H9 (cell line): ENCODE results near the gene FBLN1. TPM values are rescaled to one million over a fixed set of nuclear protein-coding genes. Genes with fewer than 3 reads are reported as not detected.
A peak's percentile ranks its signal among the peaks of the same experiment; 100 is the strongest.

ENCODE experiments used
- DNase-seq: peaks from one replicate; pipeline ENCODE4 v3.0.0-alpha.2; 2017
- H2AFZ ChIP-seq: one replicate; pipeline ENCODE4 v1.6.1; 2013; ENCODE audit warnings: mild to moderate bottlenecking, low read length, control low read depth, moderate library complexity
- H2AK5ac ChIP-seq: 2 replicates; pipeline ENCODE4 v1.6.1; 2013; ENCODE audit warnings: low read length, control low read depth, mixed read lengths; ENCODE audit not compliant: insufficient read length
- H2BK120ac ChIP-seq: one replicate; pipeline ENCODE4 v1.6.1; 2013; ENCODE audit warnings: low read depth, mild to moderate bottlenecking, low read length, control low read depth, inconsistent platforms; ENCODE audit not compliant: poor library complexity, severe bottlenecking
- H2BK12ac ChIP-seq: 2 replicates; pipeline ENCODE4 v1.6.1; 2013; ENCODE audit warnings: low read length, control low read depth, mixed read lengths, low read depth; ENCODE audit not compliant: insufficient read length
- H2BK15ac ChIP-seq: 2 replicates; pipeline ENCODE4 v1.6.1; 2013; ENCODE audit warnings: low read depth, low read length, control low read depth
- H2BK20ac ChIP-seq: one replicate; pipeline ENCODE4 v1.6.1; 2013; ENCODE audit warnings: low read depth, mild to moderate bottlenecking, low read length, control low read depth, inconsistent platforms; ENCODE audit not compliant: poor library complexity, severe bottlenecking
- H2BK5ac ChIP-seq: 2 replicates; pipeline ENCODE4 v1.6.1; 2013; ENCODE audit warnings: low read length, control low read depth, mixed read lengths; ENCODE audit not compliant: insufficient read length
- H3K14ac ChIP-seq: 2 replicates; pipeline ENCODE4 v1.6.1; 2013; ENCODE audit warnings: low read length, control low read depth; ENCODE audit not compliant: insufficient read depth
- H3K18ac ChIP-seq: 2 replicates; pipeline ENCODE4 v1.6.1; 2013; ENCODE audit warnings: low read depth, mild to moderate bottlenecking, mixed read lengths, low read length, control low read depth; ENCODE audit not compliant: insufficient read length
- H3K23ac ChIP-seq: 2 replicates; pipeline ENCODE4 v1.6.1; 2013; ENCODE audit warnings: low read length, control low read depth, mixed read lengths, low read depth; ENCODE audit not compliant: insufficient read length
- H3K23me2 ChIP-seq: 2 replicates; pipeline ENCODE4 v1.6.1; 2013; ENCODE audit warnings: low read depth, mild to moderate bottlenecking, mixed read lengths, low read length, control low read depth; ENCODE audit not compliant: insufficient read length, poor library complexity, severe bottlenecking
- H3K27ac ChIP-seq: 2 replicates; pipeline ENCODE4 v1.5.1; 2013; ENCODE audit warnings: low read length, control low read depth, mixed read lengths, low read depth; ENCODE audit not compliant: insufficient read length
- H3K27me3 ChIP-seq: 2 replicates; pipeline ENCODE4 v1.6.1; 2013; ENCODE audit warnings: low read length, control low read depth, inconsistent platforms; ENCODE audit not compliant: insufficient read depth
- H3K4ac ChIP-seq: 2 replicates; pipeline ENCODE4 v1.6.1; 2013; ENCODE audit warnings: low read depth, mild to moderate bottlenecking, control low read depth, inconsistent platforms, low read length, moderate library complexity
- H3K4me1 ChIP-seq: 2 replicates; pipeline ENCODE4 v1.6.1; 2013; ENCODE audit warnings: low read length, control low read depth, inconsistent platforms; ENCODE audit not compliant: insufficient read depth
- H3K4me2 ChIP-seq: 2 replicates; pipeline ENCODE4 v1.6.1; 2013; ENCODE audit warnings: low read length, control low read depth, mixed read lengths; ENCODE audit not compliant: insufficient read length, insufficient read depth
- H3K56ac ChIP-seq: 2 replicates; pipeline ENCODE4 v1.6.1; 2013; ENCODE audit warnings: low read depth, mild to moderate bottlenecking, mixed read lengths, low read length, control low read depth; ENCODE audit not compliant: insufficient read length
- H3K79me1 ChIP-seq: 2 replicates; pipeline ENCODE4 v1.6.1; 2013; ENCODE audit warnings: low read depth, mild to moderate bottlenecking, moderate library complexity, low read length, control low read depth, inconsistent platforms; ENCODE audit not compliant: insufficient read depth, poor library complexity, severe bottlenecking
- H3K79me2 ChIP-seq: 2 replicates; pipeline ENCODE4 v1.6.1; 2013; ENCODE audit warnings: low read length, control low read depth, inconsistent platforms; ENCODE audit not compliant: insufficient read depth
- H3K9ac ChIP-seq: 2 replicates; pipeline ENCODE4 v1.6.1; 2013; ENCODE audit warnings: low read length, control low read depth, mixed read lengths; ENCODE audit not compliant: insufficient read length; ENCODE audit errors: extremely low read depth
- H3K9me3 ChIP-seq: one replicate; pipeline ENCODE4 v1.6.1; 2013; ENCODE audit warnings: low read depth, low read length, inconsistent platforms; ENCODE audit not compliant: control insufficient read depth
- H3T11ph ChIP-seq: one replicate; pipeline ENCODE4 v1.6.1; 2013; ENCODE audit warnings: mild to moderate bottlenecking, low read length, control low read depth, inconsistent platforms
- H4K20me1 ChIP-seq: one replicate; pipeline ENCODE4 v1.6.1; 2013; ENCODE audit not compliant: control insufficient read depth, insufficient read length, insufficient read depth
- H4K5ac ChIP-seq: 2 replicates; pipeline ENCODE4 v1.6.1; 2013; ENCODE audit warnings: low read depth, mild to moderate bottlenecking, mixed read lengths, low read length, control low read depth; ENCODE audit not compliant: insufficient read length
- H4K8ac ChIP-seq: replicated peaks from 2 replicates; pipeline ENCODE4 v1.6.1; 2013; ENCODE audit warnings: low read length, control low read depth, mixed read lengths, low read depth; ENCODE audit not compliant: insufficient read length
- H4K91ac ChIP-seq: 2 replicates; pipeline ENCODE4 v1.6.1; 2013; ENCODE audit warnings: low read depth, mild to moderate bottlenecking, moderate library complexity, mixed read lengths, low read length, control low read depth; ENCODE audit not compliant: insufficient read length
- H3K27ac Mint-ChIP-seq, 3 experiments: 2 replicates in 2 of 3; 3 replicates in 1 of 3; pipeline ENCODE4 v1.8.0; 2020 to 2021; ENCODE audit warnings: mixed read lengths in 3 of 3, mild to moderate bottlenecking in 1 of 3, moderate library complexity in 1 of 3
- H3K27me3 Mint-ChIP-seq: 2 replicates; pipeline ENCODE4 v1.8.0; 2021; ENCODE audit warnings: low read depth, mild to moderate bottlenecking, moderate library complexity, mixed read lengths
- H3K36me3 Mint-ChIP-seq, 3 experiments: 2 replicates in 2 of 3; 3 replicates in 1 of 3; pipeline ENCODE4 v1.8.0; 2020 to 2021; ENCODE audit warnings: low read depth in 3 of 3, mixed read lengths in 3 of 3; ENCODE audit not compliant: insufficient read depth in 1 of 3
- H3K4me1 Mint-ChIP-seq, 2 experiments: 2 replicates each; pipeline ENCODE4 v1.8.0; 2020; ENCODE audit warnings: mixed read lengths in 2 of 2
- H3K4me3 Mint-ChIP-seq, 2 experiments: 2 replicates in 1 of 2; 3 replicates in 1 of 2; pipeline ENCODE4 v1.8.0; 2020 to 2021; ENCODE audit warnings: mild to moderate bottlenecking in 2 of 2, mixed read lengths in 2 of 2, moderate library complexity in 1 of 2
- H3K9me3 Mint-ChIP-seq, 2 experiments: 2 replicates in 1 of 2; 3 replicates in 1 of 2; pipeline ENCODE4 v1.8.0; 2020; ENCODE audit warnings: mild to moderate bottlenecking in 2 of 2, mixed read lengths in 2 of 2, moderate library complexity in 1 of 2
- CTCF ChIP-seq: fragments of 200-600 bp; sonication (generic); conservative IDR thresholded peaks from 3 replicates; pipeline ENCODE4 v1.8.0; 2021; ENCODE audit warnings: antibody characterized with exemption, mild to moderate bottlenecking
- WGBS: extraction: QIAGEN DNeasy Blood & Tissue Kit; methylation state at CpG from one replicate; pipeline ENCODE4 v1.1.7; 2013; ENCODE audit warnings: missing lambda C conversion rate, low lambda C conversion rate, mixed read lengths; ENCODE audit not compliant: insufficient read length; ENCODE audit errors: extremely low coverage; 5-methylcytosine and 5-hydroxymethylcytosine counted together
- total RNA-seq: library from RNA; stranded (reverse); gene quantifications from 2 replicates; pipeline ENCODE4 v1.2.1, GENCODE V29; 2021

FBLN1 gene
- total RNA-seq, 1 experiment from 2014 or later: 140 TPM

- no peak overlapping the region for H3K18ac ChIP-seq
- H3T11ph ChIP-seq: no peak overlapping the region
- H3K79me2 ChIP-seq: no peaks in the 10 kb centered on the region
- H2AK5ac ChIP-seq: no peak overlapping the region
- Mint-ChIP-seq H3K9me3 (no peaks in the 10 kb centered on the region), H3K27me3 (no peaks in the 10 kb centered on the region; the same call in 1 of the 2 replicates), H3K4me1 (peaks cover 6 to 24% of the 10 kb centered on the region in 2 experiments), H3K4me3 (no peak overlapping the region), H3K36me3 (peaks cover 46 to 69% (median 65%) of the 10 kb centered on the region in 3 experiments), H3K27ac (peak overlapping the region in 2 of 3 experiments; percentile 53 to 78; a peak in 2 of 7 replicates)
- H3K4me2 ChIP-seq: no peak overlapping the region
- no peak overlapping the region for H2BK12ac ChIP-seq
- no peak overlapping the region for H3K4ac ChIP-seq
- no peak overlapping the region for H2BK20ac ChIP-seq
- no peak overlapping the region for H3K9ac ChIP-seq
- WGBS: no CpG with 5 or more reads among the region's 12 CpGs
- no peak overlapping the region for H4K8ac ChIP-seq
- TF ChIP-seq CTCF: no peak
- no peak overlapping the region for H2BK15ac ChIP-seq
- no peak overlapping the region for H2AFZ ChIP-seq
- no peak overlapping the region for H3K14ac ChIP-seq
- H4K5ac ChIP-seq: no peak overlapping the region
- H3K9me3 ChIP-seq: no peaks in the 10 kb centered on the region
- H3K23ac ChIP-seq: no peak overlapping the region
- peak; percentile 43 for DNase-seq
- H4K91ac ChIP-seq: no peak overlapping the region
- H3K79me1 ChIP-seq: no peaks in the 10 kb centered on the region
- no peak overlapping the region for H3K56ac ChIP-seq
- H4K20me1 ChIP-seq: no peaks in the 10 kb centered on the region
- H2BK5ac ChIP-seq: no peak overlapping the region
- no peaks in the 10 kb centered on the region for H3K4me1 ChIP-seq
- H3K27ac ChIP-seq: no peak overlapping the region
- no peaks in the 10 kb centered on the region for H3K23me2 ChIP-seq
- H3K27me3 ChIP-seq: no peaks in the 10 kb centered on the region
- H2BK120ac ChIP-seq: no peak overlapping the region
Measured at GRCh38 chr22:45552017-45552411, 49.3 kb downstream of the FBLN1 start.
